ENCODE measurements around the gene EYA3. TPM values are rescaled to one million over a fixed set of nuclear protein-coding genes. Genes with fewer than 3 reads are reported as not detected.

Gene EYA3
- 18.7 and 20.1 TPM in 2 replicates for total RNA-seq (2014; rRNA removed; shearing (Covaris generic))

- peak; percentile 97 for DNase-seq (ENCODE audit: low read depth)
Measured at GRCh38 chr1:28088168-28088961, at the start of gene EYA3. EYA3 (minus strand) TSS chr1:28088610; CDS start chr1:28058026, 30,584 bp downstream.

GRCh38 chr1:28136922-28137613 lies 48.7 kb upstream of the EYA3 start:
- peak; percentile 53 for DNase-seq (ENCODE audit: low read depth)

GRCh38 chr1:28136169-28136921 lies 47.9 kb upstream of the EYA3 start:
- DNase-seq (ENCODE audit: low read depth) = no peak

GRCh38 chr1:28135371-28136168 lies 47.2 kb upstream of the EYA3 start:
- no peak for DNase-seq (ENCODE audit: low read depth)

GRCh38 chr1:28134651-28135207 lies 46.3 kb upstream of the EYA3 start:
- no peak for DNase-seq (ENCODE audit: low read depth)

GRCh38 chr1:28132171-28133167 lies 44.1 kb upstream of the EYA3 start:
- DNase-seq (ENCODE audit: low read depth) = no peak

GRCh38 chr1:28130901-28131300 lies 42.5 kb upstream of the EYA3 start:
- DNase-seq (ENCODE audit: low read depth) = no peak

GRCh38 chr1:28129150-28129549 lies 40.7 kb upstream of the EYA3 start:
- DNase-seq (ENCODE audit: low read depth) = no peak

GRCh38 chr1:28127617-28128257 lies 39.3 kb upstream of the EYA3 start:
- DNase-seq (ENCODE audit: low read depth) = no peak

- no peak for DNase-seq (ENCODE audit: low read depth)
Measured at GRCh38 chr1:28126783-28127490, 38.5 kb upstream of the EYA3 start.

- no peak for DNase-seq (ENCODE audit: low read depth)
Measured at GRCh38 chr1:28126212-28126611, 37.8 kb upstream of the EYA3 start.

GRCh38 chr1:28123461-28123961 lies 35.1 kb upstream of the EYA3 start:
- DNase-seq (ENCODE audit: low read depth) = peak; percentile 46

- DNase-seq (ENCODE audit: low read depth) = peak; percentile 42
Measured at GRCh38 chr1:28122183-28122582, 33.8 kb upstream of the EYA3 start.

GRCh38 chr1:28119556-28119955 lies 31.1 kb upstream of the EYA3 start:
- DNase-seq (ENCODE audit: low read depth) = no peak

- DNase-seq (ENCODE audit: low read depth) = no peak
Measured at GRCh38 chr1:28118640-28119307, 30.4 kb upstream of the EYA3 start.

GRCh38 chr1:28115267-28115666 lies 26.9 kb upstream of the EYA3 start:
- DNase-seq (ENCODE audit: low read depth) = no peak

- DNase-seq (ENCODE audit: low read depth) = no peak
Measured at GRCh38 chr1:28114844-28115243, 26.4 kb upstream of the EYA3 start.

- DNase-seq (ENCODE audit: low read depth) = no peak
Measured at GRCh38 chr1:28113242-28113572, 24.8 kb upstream of the EYA3 start.

Data from RPMI7951 (cell line).